HG02970 (cell line): ENCODE data around the gene MAP3K6.

ENCODE experiments used
- ATAC-seq: cut with Tn5 transposase; IDR thresholded peaks from one replicate; pipeline ENCODE4 v1.9.1; 2021; ENCODE audit warnings: mild to moderate bottlenecking, moderate library complexity, moderate number of reproducible peaks; ENCODE audit not compliant: unreplicated experiment, low FRiP score

MAP3K6 gene

DNA sequence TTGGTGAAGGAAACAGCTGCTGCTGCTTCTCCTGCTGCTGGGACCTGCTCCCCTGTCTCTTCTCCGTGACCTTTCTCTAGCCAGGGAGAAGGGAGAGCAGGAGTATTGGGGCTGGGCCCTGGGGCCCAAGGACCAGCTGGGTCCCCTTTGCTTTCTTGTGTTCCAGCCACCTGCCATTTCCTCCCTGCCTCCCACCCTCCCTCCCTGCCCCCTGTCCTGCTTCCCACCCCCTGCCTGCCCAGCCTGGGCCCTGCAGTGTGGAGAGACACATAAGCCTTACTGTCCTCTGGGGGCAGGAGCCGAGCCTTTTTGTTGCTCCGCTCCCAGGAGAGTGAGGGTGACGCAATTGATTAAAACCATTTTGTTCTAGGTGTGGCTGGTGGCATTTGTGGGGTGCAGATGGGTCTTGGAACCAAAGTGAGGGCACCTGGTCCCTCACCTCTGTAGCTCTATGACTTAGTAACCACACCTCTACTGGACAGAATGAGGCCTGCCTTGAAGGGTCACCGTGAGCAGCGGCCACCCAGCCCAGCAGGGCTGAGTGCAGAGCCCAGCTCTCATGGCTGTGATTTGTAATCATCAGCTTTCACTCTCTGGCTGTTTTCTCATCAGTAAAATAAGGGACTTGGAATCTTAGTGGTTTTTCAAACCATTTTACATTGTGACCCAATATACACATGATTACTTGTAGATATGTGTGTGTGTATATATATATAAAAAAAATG lies 58.7 kb downstream of the MAP3K6 start:
- no peak for ATAC-seq

DNA sequence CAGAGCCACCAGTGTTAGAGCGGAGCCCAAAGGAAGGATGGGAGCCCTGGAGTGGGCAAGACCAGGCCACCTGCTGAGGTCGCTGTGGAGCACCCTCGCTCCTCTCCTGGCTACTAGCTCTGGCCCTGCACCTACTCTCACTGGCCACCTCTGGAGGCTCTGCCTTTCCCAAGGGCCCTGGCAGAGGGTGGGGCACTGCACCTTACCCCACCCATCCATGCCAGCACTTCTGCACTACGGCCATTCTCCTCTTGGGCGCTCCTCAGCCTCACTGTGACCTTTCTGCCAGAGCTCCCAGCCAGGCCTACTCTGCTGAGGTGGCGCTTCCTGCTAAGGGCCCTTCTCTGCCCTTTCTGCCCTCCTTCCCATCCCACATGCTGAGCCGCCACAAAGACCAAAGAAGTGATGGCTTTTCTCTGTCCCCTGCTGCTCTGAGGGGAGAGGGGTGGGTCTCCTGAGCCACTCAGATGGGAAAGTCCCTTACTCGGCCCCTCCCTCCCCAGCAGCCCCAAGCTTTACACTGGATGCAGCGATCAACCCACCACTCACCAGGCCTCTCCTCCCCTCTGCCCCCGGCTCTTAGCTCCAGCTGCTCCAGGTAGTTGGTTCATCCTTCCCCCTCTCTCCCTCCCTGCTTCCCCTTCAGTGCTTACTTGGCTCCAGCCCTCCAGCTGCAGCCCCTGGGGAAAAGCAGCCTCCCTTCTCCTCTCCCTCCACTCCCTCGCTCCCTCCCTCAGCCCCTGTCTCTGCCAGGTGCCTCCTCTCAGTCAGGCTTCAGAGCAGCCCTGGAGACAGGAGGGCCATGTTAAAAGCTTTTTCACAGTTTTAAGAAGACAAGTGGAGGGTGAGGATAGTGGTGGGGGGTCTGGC lies 59.6 kb downstream of the MAP3K6 start:
- ATAC-seq = no peak

DNA sequence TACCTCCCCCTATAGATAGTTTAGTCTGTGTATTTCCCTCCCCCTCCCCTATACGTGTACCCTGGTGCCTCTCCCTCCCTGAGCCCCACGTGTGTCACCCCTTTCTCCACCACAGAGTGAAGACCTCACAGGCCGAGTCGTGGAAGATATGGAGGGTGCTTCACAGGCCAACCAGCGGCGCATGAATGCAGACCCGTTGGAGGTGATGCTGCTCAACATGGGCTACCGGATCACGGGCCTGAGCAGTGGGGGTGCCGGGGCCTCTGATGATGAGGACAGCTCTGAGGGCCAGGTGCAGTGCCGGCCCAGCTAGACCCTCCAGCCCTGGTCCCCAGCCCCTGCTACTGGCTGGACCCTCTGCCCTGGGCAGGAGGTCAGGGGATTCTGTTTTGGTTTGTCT lies 60.7 kb downstream of the MAP3K6 start:
- ATAC-seq = no peak
